Kidney (tissue), 14 donors: ENCODE data around the gene LRRK1. TPM values are rescaled to one million over a fixed set of nuclear protein-coding genes. Genes with fewer than 3 reads are reported as not detected.

Experiments
- DNase-seq, 5 donors: peaks; one replicate each; pipeline ENCODE4 v3.0.0-alpha.2; 2013 to 2020
- FAIRE-seq: peaks from 2 replicates; lab custom pipeline; 2012; peaks lifted over from hg19 to GRCh38; lab: Jason Lieb, UNC
- H3K27ac ChIP-seq, 2 donors: one replicate each; pipeline ENCODE4 v1.7.0; 2013; ENCODE audit warnings: low read depth in 2 of 2, low read length in 2 of 2, inconsistent platforms in 1 of 2
- H3K27me3 ChIP-seq: one replicate; pipeline ENCODE4 v1.7.1; 2013; ENCODE audit warnings: low read length, inconsistent platforms; ENCODE audit not compliant: control insufficient read depth, insufficient read depth
- H3K36me3 ChIP-seq, 3 donors: one replicate each; pipeline versions ENCODE4 v1.7.0 to v1.7.1; 2013; ENCODE audit warnings: low read length in 3 of 3, control low read depth in 1 of 3, inconsistent platforms in 1 of 3; ENCODE audit not compliant: insufficient read depth in 3 of 3, control insufficient read depth in 2 of 3
- H3K4me1 ChIP-seq, 3 donors: one replicate each; pipeline versions ENCODE4 v1.7.0 to v1.7.1; 2013; ENCODE audit warnings: low read length in 3 of 3, inconsistent platforms in 1 of 3, low read depth in 1 of 3; ENCODE audit not compliant: control insufficient read depth in 2 of 3, insufficient read depth in 2 of 3
- H3K4me3 ChIP-seq, 3 donors: one replicate each; pipeline versions ENCODE4 v1.7.0 to v1.8.1; 2013; ENCODE audit warnings: low read length in 3 of 3, control low read depth in 1 of 3, inconsistent platforms in 1 of 3
- H3K9ac ChIP-seq, 3 donors: one replicate each; pipeline versions ENCODE4 v1.7.0 to v1.7.1; 2013; ENCODE audit warnings: low read length in 3 of 3, control low read depth in 1 of 3, inconsistent platforms in 1 of 3
- H3K9me3 ChIP-seq, 3 donors: one replicate each; pipeline versions ENCODE4 v1.7.0 to v1.7.1; 2013; ENCODE audit warnings: low read length in 3 of 3, control low read depth in 1 of 3, inconsistent platforms in 1 of 3; ENCODE audit not compliant: control insufficient read depth in 2 of 3, insufficient read depth in 1 of 3
- intact Hi-C: fragments of 100-400 bp; cut with DNase I; formaldehyde crosslinking; loops from one replicate; pipeline ENCODE4 v1.11.1; 2022
- polyA plus RNA-seq: library from polyadenylated mRNA; stranded (reverse); fragments of 350-450 nt; fragmentation: Illumina TruSeq; extraction: RNeasy Lipid Tissue Mini Kit (QIAGEN cat#74804); gene quantifications from one replicate; pipeline ENCODE4 v1.2.3, GENCODE V29; 2014; ENCODE audit warnings: low read depth, low replicate concordance; ENCODE audit not compliant: insufficient read depth
- total RNA-seq: library from RNA; stranded (reverse); fragmentation: NEBNext Ultra II Directional; extraction: Animal tissue kit (Norgen Biotek cat#: 25700); gene quantifications from one replicate; pipeline ENCODE4 v1.2.1, GENCODE V29; 2021
- TF ChIP-seq, protein P1 (sequence below): IDR thresholded peaks from 3 replicates; pipeline ENCODE4 v1.5.1; 2012; ENCODE audit warnings: mild to moderate bottlenecking, moderate library complexity, borderline replicate concordance; ENCODE audit not compliant: insufficient read depth; ENCODE audit errors: extremely low read depth
- donor health status: control.
- donor health status: control.
- donor health status: control.
- donor health status: control.
- donor health status: control.
- donor health status: DM: yes; HTN: yes; CAD: no.
- donor health status: Normal renal cell carcinoma (clear cell type).

LRRK1 gene
- total and polyA plus RNA-seq, 2 donors from 2014 or later = 1.1 to 24.9 TPM

DNA sequence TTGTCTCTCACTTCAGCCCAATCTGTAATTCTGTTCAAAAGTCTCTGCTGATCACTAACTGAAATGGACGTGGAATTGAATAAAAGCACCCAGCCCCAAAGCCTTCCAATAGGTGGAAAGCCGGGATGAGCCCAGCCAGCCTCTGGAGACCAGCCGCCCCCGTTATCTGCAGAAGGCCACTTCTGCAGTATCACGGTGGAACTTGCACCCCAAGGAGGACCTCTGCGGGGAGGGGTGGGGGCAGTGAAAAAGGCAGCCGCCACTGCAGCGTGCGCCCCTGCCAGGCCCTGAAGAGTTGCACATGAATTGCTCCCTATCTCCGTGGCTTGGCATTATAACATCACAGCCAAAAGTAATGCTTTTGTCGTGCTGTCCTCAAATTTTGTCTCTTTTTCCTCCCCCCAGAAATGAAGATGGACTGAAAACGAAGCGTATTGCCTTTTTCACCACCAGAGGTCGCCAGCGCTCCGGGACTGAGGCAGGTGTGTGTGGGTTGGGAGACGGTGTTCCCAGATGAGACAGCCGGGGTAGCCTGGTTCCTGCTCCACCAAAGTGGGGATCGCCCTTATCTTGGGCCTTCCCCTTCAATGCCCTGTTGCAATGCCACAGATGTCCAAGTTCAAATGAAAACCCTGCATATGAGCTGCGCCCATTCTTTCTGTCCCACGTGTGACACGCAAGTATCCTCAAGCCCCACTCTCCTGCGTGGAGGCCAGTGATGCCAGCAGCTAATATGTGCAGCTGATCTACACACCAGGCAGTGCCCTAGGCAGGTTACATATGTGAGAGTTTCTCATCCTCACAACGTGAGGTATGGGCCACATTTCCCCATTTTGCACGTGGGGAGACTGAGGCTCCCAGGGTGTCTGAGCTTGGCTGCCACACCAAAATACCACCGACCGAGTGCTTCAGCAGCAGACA is 96.0 kb downstream of the LRRK1 start:
- no peaks in the 10 kb centered on the region for H3K36me3 ChIP-seq
- no peaks in the 10 kb centered on the region for H3K4me1 ChIP-seq
- no peaks in the 10 kb centered on the region for H3K27me3 ChIP-seq
- H3K9me3 ChIP-seq = no peaks in the 10 kb centered on the region
- H3K9ac ChIP-seq = no peak overlapping the region
- H3K27ac ChIP-seq = no peak overlapping the region
- no peak for FAIRE-seq
- DNase-seq = peak; percentile 78 to 89 (median 86)
- intact Hi-C loops = loop anchor here (5.0 kb wide), 1 partner anchor 242 kb away; no protein-coding TSS in a partner anchor
- TF ChIP-seq, protein P1, sequence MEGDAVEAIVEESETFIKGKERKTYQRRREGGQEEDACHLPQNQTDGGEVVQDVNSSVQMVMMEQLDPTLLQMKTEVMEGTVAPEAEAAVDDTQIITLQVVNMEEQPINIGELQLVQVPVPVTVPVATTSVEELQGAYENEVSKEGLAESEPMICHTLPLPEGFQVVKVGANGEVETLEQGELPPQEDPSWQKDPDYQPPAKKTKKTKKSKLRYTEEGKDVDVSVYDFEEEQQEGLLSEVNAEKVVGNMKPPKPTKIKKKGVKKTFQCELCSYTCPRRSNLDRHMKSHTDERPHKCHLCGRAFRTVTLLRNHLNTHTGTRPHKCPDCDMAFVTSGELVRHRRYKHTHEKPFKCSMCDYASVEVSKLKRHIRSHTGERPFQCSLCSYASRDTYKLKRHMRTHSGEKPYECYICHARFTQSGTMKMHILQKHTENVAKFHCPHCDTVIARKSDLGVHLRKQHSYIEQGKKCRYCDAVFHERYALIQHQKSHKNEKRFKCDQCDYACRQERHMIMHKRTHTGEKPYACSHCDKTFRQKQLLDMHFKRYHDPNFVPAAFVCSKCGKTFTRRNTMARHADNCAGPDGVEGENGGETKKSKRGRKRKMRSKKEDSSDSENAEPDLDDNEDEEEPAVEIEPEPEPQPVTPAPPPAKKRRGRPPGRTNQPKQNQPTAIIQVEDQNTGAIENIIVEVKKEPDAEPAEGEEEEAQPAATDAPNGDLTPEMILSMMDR = peak; percentile 87
- H3K4me3 ChIP-seq = no peak overlapping the region

- Histone ChIP-seq H3K27ac (no peak overlapping the region), H3K9ac (no peak overlapping the region), H3K27me3 (no peaks in the 10 kb centered on the region), H3K4me3 (no peak overlapping the region), H3K9me3 (no peaks in the 10 kb centered on the region), H3K4me1 (no peaks in the 10 kb centered on the region), H3K36me3 (no peaks in the 10 kb centered on the region)
- intact Hi-C loops = no loop called here
- no peak for FAIRE-seq
- peak in 3 of 5 donors; percentile 3 to 36 (median 31) for DNase-seq
- TF ChIP-seq, protein P1 = no peak
These were observed 97.4 kb downstream of the LRRK1 start for GRCh38 chr15:101016581-101016980.

GRCh38 chr15:101017093-101017754 is 98.1 kb downstream of the LRRK1 start:
- Histone ChIP-seq H3K4me1 (no peaks in the 10 kb centered on the region), H3K9me3 (no peaks in the 10 kb centered on the region), H3K4me3 (no peak overlapping the region), H3K27ac (no peak overlapping the region), H3K36me3 (no peaks in the 10 kb centered on the region), H3K9ac (no peak overlapping the region), H3K27me3 (no peaks in the 10 kb centered on the region)
- intact Hi-C loops = no loop called here
- DNase-seq (peak in 3 of 5 donors; percentile 3 to 42 (median 28)), FAIRE-seq (no peak)
- TF ChIP-seq, protein P1 = no peak
